HUES64 (cell line): ENCODE data around the gene PWWP2B.

ENCODE experiments used
- H3K27ac ChIP-seq: 2 replicates; pipeline ENCODE4 v1.7.0; 2013; ENCODE audit warnings: low read depth, low read length, inconsistent platforms
- H3K27me3 ChIP-seq: 2 replicates; pipeline ENCODE4 v1.6.1; 2013; ENCODE audit warnings: mild to moderate bottlenecking, low read length; ENCODE audit not compliant: insufficient read depth
- H3K36me3 ChIP-seq: 2 replicates; pipeline ENCODE4 v1.6.1; 2013; ENCODE audit warnings: mild to moderate bottlenecking, low read length; ENCODE audit not compliant: insufficient read depth
- H3K4me1 ChIP-seq: 2 replicates; pipeline ENCODE4 v1.6.1; 2013; ENCODE audit warnings: mild to moderate bottlenecking, low read length, moderate library complexity; ENCODE audit not compliant: insufficient read depth
- H3K4me3 ChIP-seq: 2 replicates; pipeline ENCODE4 v1.5.1; 2013; ENCODE audit warnings: mild to moderate bottlenecking, low read length, moderate library complexity
- H3K9ac ChIP-seq: 2 replicates; pipeline ENCODE4 v1.6.1; 2013; ENCODE audit warnings: mild to moderate bottlenecking, low read depth, low read length
- H3K9me3 ChIP-seq: 2 replicates; pipeline ENCODE4 v1.6.1; 2013; ENCODE audit warnings: low read depth, low read length; ENCODE audit not compliant: insufficient read depth
- WGBS: fragments of 150-250, 120-280 bp; methylation state at CpG from one replicate; pipeline ENCODE4 v1.1.7; 2013; ENCODE audit warnings: missing lambda C conversion rate; 5-methylcytosine and 5-hydroxymethylcytosine counted together

PWWP2B gene

DNA sequence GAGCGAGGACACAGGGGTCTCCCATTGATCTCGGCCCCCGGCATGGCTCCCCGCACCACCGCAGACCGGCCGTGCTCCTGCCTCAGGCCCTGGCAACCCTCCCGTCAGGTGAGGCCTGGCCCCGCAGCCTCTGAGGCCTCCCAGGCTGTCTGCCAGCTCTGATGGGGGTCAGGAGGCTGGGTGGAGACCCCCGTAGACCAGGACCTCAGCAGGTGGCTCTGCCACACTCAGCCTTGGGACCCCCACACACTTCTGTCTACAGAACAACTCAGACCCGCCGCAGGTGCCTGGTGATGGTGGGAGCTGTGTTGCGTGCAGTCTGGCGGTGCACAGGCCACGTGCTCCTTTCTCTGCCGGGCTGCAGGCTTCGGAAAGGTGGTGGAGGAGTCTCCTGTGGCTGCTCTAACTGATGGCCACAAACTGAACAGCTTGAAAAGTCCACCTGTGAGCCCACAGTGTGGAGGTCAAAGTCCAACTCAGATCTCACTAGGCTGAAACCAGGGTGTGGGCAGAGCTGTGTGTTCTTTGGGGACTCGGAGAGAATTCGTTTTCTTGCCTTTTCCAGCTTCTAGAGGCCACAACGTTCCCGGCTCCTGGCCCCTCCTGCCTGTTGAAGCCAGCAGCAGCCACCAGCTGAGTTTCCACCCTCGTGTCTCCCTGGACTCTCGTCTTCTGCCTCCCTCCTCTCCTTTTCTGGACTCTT, 62.5 kb downstream of the PWWP2B start:
- Histone ChIP-seq H3K4me1 (no peaks in the 10 kb centered on the region), H3K9ac (no peak overlapping the region), H3K27me3 (no peaks in the 10 kb centered on the region; the same call in 1 of the 2 replicates), H3K27ac (no peak overlapping the region), H3K36me3 (no peaks in the 10 kb centered on the region), H3K9me3 (no peaks in the 10 kb centered on the region), H3K4me3 (no peak overlapping the region)
- WGBS = 89% methylated on average over 23 of the region's 23 CpGs

- no peaks in the 10 kb centered on the region for H3K36me3 ChIP-seq
- no peak overlapping the region for H3K9ac ChIP-seq
- H3K27ac ChIP-seq = no peak overlapping the region
- WGBS = 84% methylated on average over 15 of the region's 15 CpGs
- no peaks in the 10 kb centered on the region; the same call in 1 of the 2 replicates for H3K27me3 ChIP-seq
- H3K4me1 ChIP-seq = no peaks in the 10 kb centered on the region
- H3K4me3 ChIP-seq = no peak overlapping the region
- no peaks in the 10 kb centered on the region for H3K9me3 ChIP-seq
These were observed 63.1 kb downstream of the PWWP2B start for GRCh38 chr10:132460071-132460470.

DNA sequence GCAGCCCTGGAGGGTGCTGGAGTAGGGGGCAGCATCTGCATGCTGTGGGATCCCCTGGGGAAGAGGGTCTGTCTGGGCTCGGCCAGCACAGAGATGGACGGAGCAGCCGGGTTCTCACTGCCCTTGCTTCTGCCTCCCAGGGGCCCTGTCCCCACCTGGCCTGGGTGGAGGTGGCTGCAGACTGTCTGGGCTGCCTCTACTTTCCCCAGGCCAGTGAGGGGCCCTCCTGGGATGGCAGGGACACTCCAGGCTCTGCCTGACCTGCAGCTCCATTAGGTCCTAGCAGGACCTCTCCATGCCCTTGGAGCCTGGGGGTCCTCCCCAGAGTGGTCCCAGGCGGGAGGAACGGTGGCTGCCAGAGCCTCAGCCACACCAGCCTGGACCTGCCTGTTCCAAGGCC, 63.7 kb downstream of the PWWP2B start:
- Histone ChIP-seq H3K4me1 (no peaks in the 10 kb centered on the region), H3K9ac (no peak overlapping the region), H3K36me3 (no peaks in the 10 kb centered on the region), H3K27me3 (no peaks in the 10 kb centered on the region; the same call in 1 of the 2 replicates), H3K9me3 (no peaks in the 10 kb centered on the region), H3K27ac (no peak overlapping the region), H3K4me3 (no peak overlapping the region)
- 93% methylated on average over 5 of the region's 5 CpGs for WGBS

DNA sequence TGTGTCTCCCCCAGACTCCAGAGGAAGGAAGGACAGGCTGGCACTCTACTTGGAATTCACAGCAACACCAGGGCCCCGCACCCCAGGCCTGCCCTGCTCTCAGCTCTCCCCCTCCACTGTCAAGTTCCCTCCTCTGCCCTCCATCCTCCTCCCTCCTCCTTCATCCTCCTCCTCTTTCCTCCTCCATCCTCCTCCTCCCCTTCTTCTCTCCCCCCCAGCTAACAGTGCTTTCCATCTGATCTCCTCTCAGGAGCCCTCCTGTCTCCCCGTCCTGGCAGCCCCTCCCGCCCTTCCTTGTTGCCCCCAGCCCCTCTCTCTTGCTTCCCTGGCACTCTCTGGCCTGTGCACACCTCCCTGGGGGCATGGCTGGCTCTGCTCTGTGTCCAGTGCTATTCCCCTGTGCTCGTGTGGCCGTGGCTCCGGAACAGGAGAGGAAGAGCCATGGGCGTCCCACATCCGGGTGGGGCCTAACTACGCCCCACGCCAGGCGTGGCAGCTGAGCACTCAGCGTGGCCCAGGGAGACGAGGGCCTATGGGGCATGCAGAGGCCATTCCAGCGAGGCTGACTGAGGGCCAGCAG, 64.2 kb downstream of the PWWP2B start:
- H3K27ac ChIP-seq = no peak overlapping the region
- H3K4me3 ChIP-seq = no peak overlapping the region
- 91% methylated on average over 14 of the region's 14 CpGs for WGBS
- no peaks in the 10 kb centered on the region for H3K4me1 ChIP-seq
- H3K9ac ChIP-seq = no peak overlapping the region
- no peaks in the 10 kb centered on the region for H3K36me3 ChIP-seq
- H3K27me3 ChIP-seq = no peaks in the 10 kb centered on the region; the same call in 1 of the 2 replicates
- no peaks in the 10 kb centered on the region for H3K9me3 ChIP-seq

DNA sequence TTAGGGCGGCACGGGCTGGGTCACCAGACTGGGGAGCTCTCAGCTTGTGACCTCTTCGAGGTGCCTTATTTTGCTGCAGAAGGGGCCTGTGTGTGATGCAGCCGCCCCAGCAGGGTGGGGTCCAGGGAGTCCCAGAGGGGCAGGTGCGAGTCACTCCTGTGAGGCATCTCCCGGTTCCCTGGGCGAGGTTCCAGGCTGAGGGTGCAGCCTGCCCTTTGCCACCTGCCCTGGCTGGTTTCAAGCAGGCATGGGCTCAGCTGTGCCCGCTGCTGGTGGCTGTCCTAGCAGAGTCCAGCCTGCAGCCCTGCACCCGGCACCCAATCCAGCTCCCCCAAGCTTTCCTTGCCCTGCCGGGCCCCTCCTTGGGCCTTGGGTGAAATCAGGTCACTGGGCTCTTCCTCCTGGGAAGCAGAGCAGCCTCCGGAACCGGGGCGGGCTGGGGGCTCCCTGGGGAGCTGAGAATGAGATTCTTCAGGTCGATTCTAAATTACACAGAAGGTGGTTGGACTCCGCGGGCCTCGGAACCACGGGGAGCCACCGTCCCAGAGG, 64.8 kb downstream of the PWWP2B start:
- no peak overlapping the region for H3K4me3 ChIP-seq
- no peaks in the 10 kb centered on the region; the same call in 1 of the 2 replicates for H3K27me3 ChIP-seq
- 89% methylated on average over 19 of the region's 19 CpGs for WGBS
- no peak overlapping the region for H3K9ac ChIP-seq
- no peaks in the 10 kb centered on the region for H3K36me3 ChIP-seq
- no peaks in the 10 kb centered on the region for H3K4me1 ChIP-seq
- H3K9me3 ChIP-seq = no peaks in the 10 kb centered on the region
- no peak overlapping the region for H3K27ac ChIP-seq

DNA sequence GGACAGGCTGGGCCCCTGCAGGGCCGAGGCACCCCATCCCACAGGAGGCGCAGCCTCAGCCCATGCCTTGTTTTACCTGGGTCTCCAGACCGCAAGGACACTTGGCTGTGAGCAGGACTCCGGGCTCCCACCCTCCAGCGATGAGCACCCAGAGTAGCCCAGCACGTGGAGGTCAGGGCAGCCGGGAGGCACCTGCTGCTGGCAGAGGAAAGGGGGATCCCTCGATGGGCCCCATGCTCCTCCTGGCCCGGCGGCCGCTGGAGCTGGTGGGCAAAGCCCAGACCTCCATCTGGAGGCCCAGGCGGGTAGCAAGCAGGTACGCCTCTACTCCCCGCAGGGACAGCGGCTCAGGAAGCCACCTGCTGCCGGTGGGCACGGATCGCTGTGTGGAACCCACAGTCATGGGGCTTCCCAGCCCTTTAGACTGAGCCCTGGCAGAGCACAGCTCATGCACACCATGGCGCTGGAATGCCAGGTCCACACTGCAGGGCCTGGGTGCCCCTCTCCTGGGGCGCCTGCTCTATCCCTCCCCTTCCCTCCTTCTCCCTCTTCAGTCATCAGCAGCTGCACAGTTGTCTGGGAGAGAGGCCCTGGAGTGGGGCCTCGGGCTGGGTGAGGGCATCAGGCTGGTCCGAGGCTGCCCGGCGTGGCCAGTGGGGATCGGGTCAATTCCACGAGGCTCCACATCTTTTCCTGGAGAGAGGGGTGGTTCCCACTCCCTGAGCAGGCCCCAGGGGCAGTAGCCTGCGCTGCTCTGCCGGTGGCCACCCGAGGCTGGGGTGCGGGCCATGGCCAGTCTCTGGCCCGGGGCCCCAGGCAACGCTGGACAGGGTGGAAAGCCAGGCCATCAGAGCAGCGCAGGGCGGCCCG, 65.7 kb downstream of the PWWP2B start:
- Histone ChIP-seq H3K36me3 (no peaks in the 10 kb centered on the region), H3K9me3 (no peaks in the 10 kb centered on the region), H3K4me3 (no peak overlapping the region), H3K9ac (no peak overlapping the region), H3K4me1 (no peaks in the 10 kb centered on the region), H3K27ac (no peak overlapping the region), H3K27me3 (no peaks in the 10 kb centered on the region; the same call in 1 of the 2 replicates)
- 93% methylated on average over 35 of the region's 35 CpGs for WGBS

DNA sequence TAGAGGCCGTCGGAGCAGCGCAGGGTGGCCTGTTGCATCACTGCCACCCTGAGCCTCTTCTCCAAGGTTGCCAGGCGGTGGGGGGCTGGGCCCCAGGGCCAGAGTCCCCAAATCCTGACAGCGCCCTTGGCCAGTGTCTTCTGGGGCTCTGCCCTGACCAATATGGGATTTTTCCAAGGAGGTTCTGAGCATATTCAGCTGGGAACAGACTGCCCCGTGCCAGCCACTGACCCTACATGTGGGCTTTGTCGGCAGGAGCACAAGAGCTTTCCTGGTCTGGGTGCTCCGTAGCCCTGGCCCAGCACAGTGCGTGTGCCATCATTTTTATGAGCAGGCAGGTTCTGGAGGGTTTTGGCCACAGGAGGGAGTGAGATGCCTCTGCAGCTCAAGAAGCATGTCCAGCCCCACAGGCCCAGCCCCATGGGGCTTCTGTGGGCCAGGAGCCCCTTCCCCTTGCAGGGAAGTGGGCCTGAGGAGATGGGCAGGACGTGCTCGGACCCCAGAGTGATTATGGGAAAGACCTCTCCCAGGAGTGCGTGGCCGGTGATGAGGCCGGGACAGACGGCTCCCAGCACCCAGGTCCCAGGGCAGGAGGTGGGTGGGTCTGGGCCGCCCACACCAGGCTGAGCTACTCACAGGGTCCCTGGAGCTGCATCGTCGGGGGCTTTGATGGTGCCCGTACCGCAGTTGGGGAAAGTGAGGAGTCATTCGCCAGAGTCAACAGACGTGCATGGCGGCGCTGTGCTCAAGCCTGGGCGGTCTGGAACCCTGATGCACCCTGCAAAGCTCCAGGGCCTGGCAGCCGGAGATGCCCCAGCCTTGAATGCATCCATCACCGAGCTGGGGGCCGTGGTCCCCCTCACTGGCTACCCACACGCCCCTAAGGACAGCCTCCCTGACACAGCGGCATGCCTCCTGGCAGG, 66.6 kb downstream of the PWWP2B start:
- H3K27me3 ChIP-seq = no peaks in the 10 kb centered on the region
- no peak overlapping the region for H3K27ac ChIP-seq
- H3K36me3 ChIP-seq = no peaks in the 10 kb centered on the region
- WGBS = 92% methylated on average over 30 of the region's 30 CpGs
- H3K9ac ChIP-seq = no peak overlapping the region
- no peaks in the 10 kb centered on the region for H3K9me3 ChIP-seq
- no peaks in the 10 kb centered on the region for H3K4me1 ChIP-seq
- no peak overlapping the region for H3K4me3 ChIP-seq

DNA sequence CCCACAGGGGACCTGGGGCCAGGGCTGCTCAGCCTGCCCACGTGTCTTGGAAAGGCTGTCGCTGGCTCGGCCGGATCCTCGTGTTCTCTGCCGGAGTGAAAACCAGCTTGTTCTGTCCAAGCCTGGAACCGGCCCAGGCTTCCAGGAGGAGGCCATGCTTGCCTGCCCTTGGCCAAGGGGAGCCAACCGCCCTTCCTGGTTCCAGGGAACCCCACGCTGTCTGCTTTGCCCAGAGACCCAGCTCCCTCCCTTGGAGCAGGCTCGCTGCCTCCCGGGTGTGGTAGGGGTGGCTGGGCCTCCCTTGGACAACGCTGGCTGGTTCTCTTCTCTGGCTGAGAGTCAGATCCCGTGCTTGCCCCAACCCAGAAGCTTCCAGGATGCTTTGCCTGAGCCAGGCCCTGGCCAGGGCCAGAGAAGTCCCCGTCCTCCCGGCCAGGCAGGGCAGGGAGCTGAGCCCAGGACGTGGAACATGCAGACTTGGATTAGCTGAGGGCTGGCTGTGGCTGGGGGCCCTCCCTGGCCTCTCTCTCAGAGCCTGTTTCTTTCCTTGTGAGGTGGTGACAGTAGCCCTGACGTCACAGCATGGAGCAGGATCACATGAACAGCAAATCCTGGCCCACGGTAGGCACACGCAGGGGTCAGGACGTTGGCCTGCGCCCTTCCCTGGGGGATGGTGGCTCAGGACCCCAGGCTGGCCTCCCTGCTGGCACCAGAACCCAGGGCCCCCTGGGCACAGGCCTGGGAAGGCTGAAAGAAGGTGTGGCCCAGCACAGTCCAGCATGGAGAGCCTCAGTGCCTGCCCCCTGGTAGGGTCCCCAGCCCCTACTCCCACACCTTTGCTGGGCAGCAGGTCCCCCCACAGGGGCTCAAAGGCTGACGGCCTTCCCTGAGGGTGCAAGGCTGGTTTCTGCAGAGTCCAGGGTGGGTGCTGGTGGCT, 67.5 kb downstream of the PWWP2B start:
- 85% methylated on average over 22 of the region's 22 CpGs for WGBS
- H3K27ac ChIP-seq = no peak overlapping the region
- H3K9ac ChIP-seq = no peak overlapping the region
- H3K27me3 ChIP-seq = no peaks in the 10 kb centered on the region
- no peaks in the 10 kb centered on the region for H3K36me3 ChIP-seq
- no peaks in the 10 kb centered on the region for H3K9me3 ChIP-seq
- H3K4me3 ChIP-seq = no peak overlapping the region
- peaks cover 3% of the 10 kb centered on the region; the same call in 1 of the 2 replicates for H3K4me1 ChIP-seq

GRCh38 chr10:132465193-132465888, 68.3 kb downstream of the PWWP2B start:
- no peaks in the 10 kb centered on the region for H3K36me3 ChIP-seq
- peaks cover 3% of the 10 kb centered on the region; the same call in 1 of the 2 replicates for H3K4me1 ChIP-seq
- H3K27me3 ChIP-seq = no peaks in the 10 kb centered on the region
- H3K9ac ChIP-seq = no peak overlapping the region
- no peaks in the 10 kb centered on the region for H3K9me3 ChIP-seq
- no peak overlapping the region for H3K27ac ChIP-seq
- WGBS = 88% methylated on average over 35 of the region's 35 CpGs
- H3K4me3 ChIP-seq = no peak overlapping the region
